ENCODE results near the gene BMPER.

DNA sequence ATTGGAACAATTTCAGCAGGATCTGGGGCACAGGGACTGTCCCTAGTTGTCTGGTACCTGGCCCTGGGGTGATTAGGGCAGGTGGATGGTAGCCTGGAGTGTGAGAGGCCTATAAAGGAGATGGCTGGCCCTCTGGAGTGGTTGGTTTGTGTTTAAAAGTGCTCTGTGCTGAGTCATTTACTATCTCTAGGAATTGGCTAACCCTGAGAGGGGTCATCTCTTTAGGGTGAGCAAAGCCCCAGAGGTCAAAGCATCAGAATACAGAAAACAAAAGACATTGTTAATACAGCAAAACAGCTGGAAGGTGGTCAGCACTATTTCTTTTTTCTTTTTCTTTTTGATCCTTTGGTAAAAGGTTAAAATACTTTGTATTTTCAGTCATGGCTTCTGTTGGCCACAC is 43.4 kb upstream of the BMPER start:
- TF ChIP-seq CTCF (IDR thresholded peaks at IDR 0.05; ENCODE audit: insufficient read depth, low read length, poor library complexity, severe bottlenecking), result no peak
- no peak for TF ChIP-seq EZH2phosphoT487 (conservative IDR thresholded peaks at IDR 0.05; ENCODE audit: low read length)
